C4-2B (cell line): ENCODE measurements around the gene FAM193A.

Source experiments
- CTCF ChIP-seq: fragments of 450-650 bp; conservative IDR thresholded peaks from 2 replicates; pipeline ENCODE4 v1.5.1; 2017; ENCODE audit warnings: mild to moderate bottlenecking
- ZFX ChIP-seq: fragments of 450-650 bp; IDR thresholded peaks from 2 replicates; pipeline ENCODE4 v1.6.1; 2017

DNA sequence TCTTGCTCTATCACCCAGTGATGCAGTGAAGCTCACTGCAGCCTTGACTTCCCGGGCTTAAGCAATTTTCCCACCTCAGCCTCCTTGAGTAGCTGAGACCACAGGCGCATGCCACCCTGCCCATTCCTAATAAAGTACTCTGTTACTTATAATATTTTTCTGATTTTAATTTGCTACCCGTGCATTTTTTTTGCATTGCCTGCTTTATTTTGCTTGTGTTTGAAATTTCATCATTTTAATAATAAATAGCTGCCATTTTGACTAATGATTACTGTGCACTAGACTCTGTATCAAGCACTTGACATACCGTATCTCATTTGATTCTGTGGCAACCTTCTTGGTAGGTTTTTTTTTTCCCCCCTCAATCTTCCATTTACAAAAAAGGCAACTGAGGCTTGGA is 41.7 kb downstream of the FAM193A start:
- TF ChIP-seq CTCF (no peak), ZFX (no peak)
